ENCODE measurements around the gene ITIH4. TPM values are rescaled to one million over a fixed set of nuclear protein-coding genes. Genes with fewer than 3 reads are reported as not detected.
A peak's percentile ranks its signal among the peaks of the same experiment; 100 is the strongest.

Gene ITIH4
- total and polyA plus RNA-seq, 2 of the 13 experiments (the other 11 are each of a cell fraction or from before 2014, with no cell fraction given): 2.7 to 5.3 TPM

DNA sequence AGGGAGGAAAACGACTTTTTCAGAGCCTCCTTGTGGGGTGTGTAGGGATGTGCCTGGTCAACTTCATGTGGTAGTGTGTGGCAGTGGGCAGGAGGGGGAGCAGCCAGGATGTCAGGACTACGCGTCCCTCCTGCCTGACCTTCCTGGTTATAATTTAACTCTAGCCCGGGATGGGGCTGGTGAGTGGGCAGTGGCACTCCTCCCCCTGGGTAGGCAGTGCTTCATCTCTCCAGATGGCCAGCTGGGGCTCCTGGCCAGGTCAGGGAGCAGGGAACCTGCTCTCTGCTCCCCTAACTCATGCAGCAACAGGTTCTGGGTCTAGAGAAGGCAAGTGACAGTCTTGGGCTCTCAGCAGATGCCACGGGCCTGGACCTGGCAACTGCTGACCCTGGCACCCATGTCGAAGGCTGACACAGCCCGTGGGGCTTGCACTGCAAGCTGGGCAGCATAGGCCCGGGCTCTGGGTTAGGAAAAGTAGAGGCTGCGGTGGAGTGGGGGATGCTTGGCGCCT, 2.6 kb downstream of the ITIH4 start (continued):
- TF ChIP-seq DMAP1 (CRISPR knock-in tag; IDR thresholded peaks at IDR 0.05): 0 out of 2 replicates have a peak, but pooled peaks have one; percentile 42
- TF ChIP-seq, protein P1, sequence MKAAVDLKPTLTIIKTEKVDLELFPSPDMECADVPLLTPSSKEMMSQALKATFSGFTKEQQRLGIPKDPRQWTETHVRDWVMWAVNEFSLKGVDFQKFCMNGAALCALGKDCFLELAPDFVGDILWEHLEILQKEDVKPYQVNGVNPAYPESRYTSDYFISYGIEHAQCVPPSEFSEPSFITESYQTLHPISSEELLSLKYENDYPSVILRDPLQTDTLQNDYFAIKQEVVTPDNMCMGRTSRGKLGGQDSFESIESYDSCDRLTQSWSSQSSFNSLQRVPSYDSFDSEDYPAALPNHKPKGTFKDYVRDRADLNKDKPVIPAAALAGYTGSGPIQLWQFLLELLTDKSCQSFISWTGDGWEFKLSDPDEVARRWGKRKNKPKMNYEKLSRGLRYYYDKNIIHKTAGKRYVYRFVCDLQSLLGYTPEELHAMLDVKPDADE (CRISPR knock-in tag; IDR thresholded peaks at IDR 0.05): no peak
- TF ChIP-seq, protein P2, sequence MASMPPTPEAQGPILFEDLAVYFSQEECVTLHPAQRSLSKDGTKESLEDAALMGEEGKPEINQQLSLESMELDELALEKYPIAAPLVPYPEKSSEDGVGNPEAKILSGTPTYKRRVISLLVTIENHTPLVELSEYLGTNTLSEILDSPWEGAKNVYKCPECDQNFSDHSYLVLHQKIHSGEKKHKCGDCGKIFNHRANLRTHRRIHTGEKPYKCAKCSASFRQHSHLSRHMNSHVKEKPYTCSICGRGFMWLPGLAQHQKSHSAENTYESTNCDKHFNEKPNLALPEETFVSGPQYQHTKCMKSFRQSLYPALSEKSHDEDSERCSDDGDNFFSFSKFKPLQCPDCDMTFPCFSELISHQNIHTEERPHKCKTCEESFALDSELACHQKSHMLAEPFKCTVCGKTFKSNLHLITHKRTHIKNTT (CRISPR knock-in tag; IDR thresholded peaks at IDR 0.05): no peak
- TF ChIP-seq, protein P3, sequence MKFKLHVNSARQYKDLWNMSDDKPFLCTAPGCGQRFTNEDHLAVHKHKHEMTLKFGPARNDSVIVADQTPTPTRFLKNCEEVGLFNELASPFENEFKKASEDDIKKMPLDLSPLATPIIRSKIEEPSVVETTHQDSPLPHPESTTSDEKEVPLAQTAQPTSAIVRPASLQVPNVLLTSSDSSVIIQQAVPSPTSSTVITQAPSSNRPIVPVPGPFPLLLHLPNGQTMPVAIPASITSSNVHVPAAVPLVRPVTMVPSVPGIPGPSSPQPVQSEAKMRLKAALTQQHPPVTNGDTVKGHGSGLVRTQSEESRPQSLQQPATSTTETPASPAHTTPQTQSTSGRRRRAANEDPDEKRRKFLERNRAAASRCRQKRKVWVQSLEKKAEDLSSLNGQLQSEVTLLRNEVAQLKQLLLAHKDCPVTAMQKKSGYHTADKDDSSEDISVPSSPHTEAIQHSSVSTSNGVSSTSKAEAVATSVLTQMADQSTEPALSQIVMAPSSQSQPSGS (CRISPR knock-in tag; IDR thresholded peaks at IDR 0.05): no peak
- no peak for TF ChIP-seq ZFYVE20 (CRISPR knock-in tag; IDR thresholded peaks at IDR 0.05; ENCODE audit: borderline replicate concordance, low read depth)
- TF ChIP-seq SOX13 (IDR thresholded peaks at IDR 0.05): no peak
- TF ChIP-seq SOX13 (CRISPR knock-in tag; conservative IDR thresholded peaks at IDR 0.05 in 1 of 2, IDR thresholded peaks at IDR 0.05 in 1 of 2): peak in 1 of 2 experiments; percentile 40; a peak in 2 of 4 replicates
- no peak for TF ChIP-seq TAF15 (IDR thresholded peaks at IDR 0.05; ENCODE audit: low read depth, low read length, poor library complexity, severe bottlenecking)
- TF ChIP-seq, protein P4, sequence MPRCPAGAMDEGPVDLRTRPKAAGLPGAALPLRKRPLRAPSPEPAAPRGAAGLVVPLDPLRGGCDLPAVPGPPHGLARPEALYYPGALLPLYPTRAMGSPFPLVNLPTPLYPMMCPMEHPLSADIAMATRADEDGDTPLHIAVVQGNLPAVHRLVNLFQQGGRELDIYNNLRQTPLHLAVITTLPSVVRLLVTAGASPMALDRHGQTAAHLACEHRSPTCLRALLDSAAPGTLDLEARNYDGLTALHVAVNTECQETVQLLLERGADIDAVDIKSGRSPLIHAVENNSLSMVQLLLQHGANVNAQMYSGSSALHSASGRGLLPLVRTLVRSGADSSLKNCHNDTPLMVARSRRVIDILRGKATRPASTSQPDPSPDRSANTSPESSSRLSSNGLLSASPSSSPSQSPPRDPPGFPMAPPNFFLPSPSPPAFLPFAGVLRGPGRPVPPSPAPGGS (CRISPR knock-in tag; IDR thresholded peaks at IDR 0.05): no peak
- TF ChIP-seq, protein P5, sequence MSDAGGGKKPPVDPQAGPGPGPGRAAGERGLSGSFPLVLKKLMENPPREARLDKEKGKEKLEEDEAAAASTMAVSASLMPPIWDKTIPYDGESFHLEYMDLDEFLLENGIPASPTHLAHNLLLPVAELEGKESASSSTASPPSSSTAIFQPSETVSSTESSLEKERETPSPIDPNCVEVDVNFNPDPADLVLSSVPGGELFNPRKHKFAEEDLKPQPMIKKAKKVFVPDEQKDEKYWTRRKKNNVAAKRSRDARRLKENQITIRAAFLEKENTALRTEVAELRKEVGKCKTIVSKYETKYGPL (CRISPR knock-in tag; IDR thresholded peaks at IDR 0.05): no peak
- no peak for TF ChIP-seq CAMTA2 (CRISPR knock-in tag; IDR thresholded peaks at IDR 0.05; ENCODE audit: borderline replicate concordance)
- TF ChIP-seq ZNF639 (CRISPR knock-in tag; conservative IDR thresholded peaks at IDR 0.05): no peak
- peak; percentile 41; the same call in 1 of the 2 replicates for TF ChIP-seq PITX1 (CRISPR knock-in tag; IDR thresholded peaks at IDR 0.05)
- no peak for TF ChIP-seq ZNF383 (CRISPR knock-in tag; IDR thresholded peaks at IDR 0.05; ENCODE audit: borderline replicate concordance)
- no peak for TF ChIP-seq ZNF101 (CRISPR knock-in tag; IDR thresholded peaks at IDR 0.05; ENCODE audit: borderline replicate concordance, low read depth)
- TF ChIP-seq HNRNPH1 (optimal IDR thresholded peaks at IDR 0.05; ENCODE audit: low read depth, low read length): no peak
- no peak for TF ChIP-seq FOXK2 (IDR thresholded peaks at IDR 0.05)
- no peak for TF ChIP-seq DPF2 (CRISPR knock-in tag; IDR thresholded peaks at IDR 0.05; ENCODE audit: borderline replicate concordance, low read depth)
- peak; percentile 41; the same call in 1 of the 2 replicates for TF ChIP-seq FOXA3 (CRISPR knock-in tag; IDR thresholded peaks at IDR 0.05)
- no peak for TF ChIP-seq RBFOX2 (IDR thresholded peaks at IDR 0.05; ENCODE audit: low read depth, low read length)
- no peak for TF ChIP-seq ZNF350 (CRISPR knock-in tag; IDR thresholded peaks at IDR 0.05; ENCODE audit: borderline replicate concordance, low read depth)
- TF ChIP-seq MIXL1 (CRISPR knock-in tag; IDR thresholded peaks at IDR 0.05): 0 out of 2 replicates have a peak, but pooled peaks have one; percentile 18
- TF ChIP-seq ZFP1 (CRISPR knock-in tag; IDR thresholded peaks at IDR 0.05): no peak
- 0 out of 2 replicates have a peak, but pooled peaks have one; percentile 21 for TF ChIP-seq ZBTB42 (CRISPR knock-in tag; IDR thresholded peaks at IDR 0.05)
- no peak for TF ChIP-seq HCFC1 (IDR thresholded peaks at IDR 0.05; ENCODE audit: low read depth, low read length)

Data from HepG2 (cell line).